Daoy (cell line): ENCODE results near the gene TOB2. TPM values are rescaled to one million over a fixed set of nuclear protein-coding genes. Genes with fewer than 3 reads are reported as not detected.
"Not testable (repeated sequence)": the region's sequence is repeated elsewhere in the genome, so short reads cannot be mapped to it uniquely, and the experiment has no call there.

Source experiments
- DNase-seq: peaks from one replicate; pipeline ENCODE4 v3.0.0-alpha.2; 2015; ENCODE audit warnings: low read depth
- total RNA-seq: library from RNA; depleted of rRNA; stranded (reverse); fragments of >200 nt; shearing (Covaris generic); gene quantifications from 2 replicates; pipeline ENCODE4 v1.2.3, GENCODE V29; 2014

Gene TOB2
- total RNA-seq, 1 experiment from 2014 or later: 13.9 TPM

DNA sequence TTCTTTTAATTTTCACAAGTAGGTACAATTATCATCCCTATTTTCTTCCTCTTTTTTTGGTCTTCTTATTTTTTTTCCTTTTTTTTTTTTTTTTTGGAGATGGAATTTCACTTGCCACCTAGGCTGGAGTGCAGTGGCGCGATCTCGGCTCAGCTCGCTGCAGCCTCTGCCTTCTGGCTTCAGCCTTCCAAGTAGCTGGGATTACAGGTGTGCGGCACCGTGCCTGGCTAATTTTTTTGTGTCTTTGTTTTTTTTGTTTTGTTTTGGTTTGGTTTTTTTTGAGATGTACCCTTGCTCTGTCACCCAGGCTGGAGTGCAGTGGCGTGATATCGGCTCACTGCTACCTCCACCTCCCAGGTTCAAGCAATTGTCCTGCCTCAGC is 16.7 kb downstream of the TOB2 start:
- no peak for DNase-seq

DNA sequence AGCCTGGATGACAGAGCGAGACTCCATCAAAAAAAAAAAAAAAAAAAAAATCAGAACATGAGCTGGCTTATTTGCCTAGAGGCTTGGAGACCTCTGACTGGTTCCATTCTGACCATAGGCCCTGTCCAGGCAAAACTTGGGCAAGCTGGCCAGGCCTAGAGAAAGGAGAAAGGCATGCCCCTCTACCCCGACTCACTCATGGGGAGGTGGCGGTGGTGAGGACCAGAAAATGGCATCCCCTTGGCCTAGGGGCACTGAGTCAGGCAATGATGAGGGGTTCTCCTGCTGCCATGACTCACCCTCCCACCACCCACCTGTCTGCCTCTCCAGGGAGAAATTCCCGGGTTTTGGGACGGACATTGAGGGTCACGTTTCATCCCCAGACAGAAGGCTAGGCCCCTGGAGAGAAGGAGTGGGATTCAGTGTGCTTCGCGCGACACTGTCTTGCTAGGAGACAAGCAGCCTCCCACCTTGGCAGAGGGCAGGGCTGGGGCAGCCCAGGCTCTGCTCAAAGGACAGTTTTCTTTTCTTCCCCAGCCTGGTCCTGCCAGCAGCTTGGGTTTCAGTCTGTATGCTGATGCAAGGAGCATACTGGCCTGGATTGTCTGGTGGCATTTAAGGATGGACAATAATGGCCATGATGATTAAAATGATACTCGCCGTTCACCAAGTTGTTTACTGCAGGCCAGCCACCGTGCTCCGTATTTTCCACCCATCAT is 17.2 kb downstream of the TOB2 start:
- DNase-seq: peak; percentile 53

DNA sequence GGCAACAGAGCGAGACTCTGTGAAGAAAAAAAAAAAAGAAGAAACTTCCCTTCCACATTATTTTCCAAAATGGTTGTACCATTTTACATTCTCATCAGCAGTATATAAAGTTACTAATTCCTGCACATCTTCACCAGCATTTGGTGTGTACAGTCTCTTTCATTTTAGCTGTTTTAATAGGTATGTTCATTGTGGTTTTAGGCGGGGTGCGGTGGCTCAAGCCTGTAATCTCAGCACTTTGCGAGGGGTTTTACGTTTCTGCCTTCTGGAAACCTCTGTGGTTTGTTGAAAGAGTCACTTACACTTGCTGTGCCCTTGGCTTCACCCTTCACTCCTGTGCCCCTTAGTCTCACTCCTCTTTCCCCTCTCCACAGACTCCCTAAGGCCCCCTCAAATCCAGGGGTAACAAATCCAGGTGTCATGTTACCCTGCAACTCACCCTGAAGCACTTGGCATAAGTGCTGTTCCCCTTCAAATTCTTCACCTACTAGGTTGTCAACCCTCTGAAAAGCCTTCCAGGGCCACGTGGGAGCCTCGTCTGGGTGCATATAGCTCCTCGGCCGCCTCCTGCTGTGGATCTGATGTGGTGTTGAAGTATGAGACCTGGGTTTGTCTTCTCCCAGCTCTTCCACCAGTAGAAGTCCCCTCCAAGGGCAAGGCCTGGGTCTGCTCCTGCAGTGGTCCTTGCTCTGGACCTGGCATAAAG is 20.8 kb downstream of the TOB2 start:
- peak; percentile 13 for DNase-seq

DNA sequence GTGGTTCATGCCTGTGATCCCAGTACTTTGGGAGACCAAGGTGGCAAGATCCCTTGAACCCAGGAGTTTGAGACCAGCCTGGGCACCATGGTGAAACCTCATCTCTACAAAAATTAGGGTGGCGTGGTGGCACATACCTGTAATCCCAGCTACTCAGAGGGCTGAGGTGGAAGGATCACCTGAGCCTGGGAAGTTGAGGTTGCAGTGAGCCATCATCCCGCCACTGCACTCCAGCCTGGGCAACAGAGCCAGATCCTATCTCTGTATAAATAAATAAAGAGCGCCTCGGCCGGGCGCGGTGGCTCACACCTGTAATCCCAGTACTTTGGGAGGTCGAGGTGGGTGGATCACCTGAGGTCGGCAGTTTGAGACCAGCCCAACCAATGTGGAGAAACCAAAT is 27.9 kb downstream of the TOB2 start:
- no peak for DNase-seq

DNA sequence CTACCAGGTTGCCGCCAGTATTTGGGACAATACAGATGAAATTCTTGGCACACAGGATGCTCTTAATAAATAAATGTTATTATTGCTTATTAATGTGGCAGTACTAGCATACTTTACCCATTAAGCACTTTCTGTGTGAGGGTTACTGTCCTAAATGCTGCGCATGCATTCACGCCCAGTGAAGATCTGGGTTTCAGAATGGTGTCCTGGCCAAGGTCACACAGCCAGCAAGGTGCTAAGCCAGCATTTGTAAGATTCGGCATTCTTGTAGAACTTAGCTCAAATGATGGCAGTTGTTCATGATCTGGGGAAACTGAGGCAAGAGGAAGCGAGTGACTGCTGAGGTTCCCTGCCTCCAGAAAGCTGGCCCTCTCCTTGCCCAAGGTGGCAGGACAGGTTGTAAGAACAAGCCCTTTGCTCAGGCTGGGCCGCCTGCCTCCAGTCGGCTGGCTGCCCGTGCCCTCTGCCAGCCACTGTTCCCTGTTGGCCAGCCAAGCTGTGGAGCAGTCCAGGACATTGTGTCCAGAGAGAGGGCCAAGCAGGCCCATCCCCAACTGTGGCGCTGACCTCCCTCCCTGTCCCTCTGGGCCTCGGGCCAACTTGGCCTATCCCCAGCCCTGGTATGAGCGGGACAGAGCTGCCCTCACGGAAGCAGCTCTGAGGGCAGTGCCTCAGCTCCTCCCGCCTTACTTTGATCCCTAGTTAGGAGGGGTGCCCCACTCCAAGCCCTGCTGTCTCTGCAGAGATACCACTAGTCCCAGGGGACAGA is 28.8 kb downstream of the TOB2 start:
- DNase-seq: no peak

DNA sequence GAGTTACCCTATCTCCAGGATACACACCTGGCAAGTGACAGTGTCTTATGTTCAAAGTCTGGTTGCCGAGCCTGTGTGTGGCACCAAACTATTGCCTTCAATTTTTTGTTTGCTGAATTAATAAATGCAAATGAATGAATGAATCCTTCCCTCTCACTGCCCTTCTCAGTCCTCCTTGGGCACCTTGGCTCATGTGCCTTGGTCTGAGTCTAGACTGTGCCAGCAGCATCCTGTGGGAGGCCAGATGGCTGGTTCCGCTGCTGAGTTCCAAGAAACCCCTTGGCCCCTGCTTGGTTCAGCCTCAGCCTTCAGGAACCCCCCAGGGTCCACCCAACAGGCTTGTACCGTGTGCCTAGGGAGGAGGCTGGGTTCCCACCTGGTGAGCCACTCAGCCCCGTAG is 31.0 kb downstream of the TOB2 start:
- DNase-seq: no peak

DNA sequence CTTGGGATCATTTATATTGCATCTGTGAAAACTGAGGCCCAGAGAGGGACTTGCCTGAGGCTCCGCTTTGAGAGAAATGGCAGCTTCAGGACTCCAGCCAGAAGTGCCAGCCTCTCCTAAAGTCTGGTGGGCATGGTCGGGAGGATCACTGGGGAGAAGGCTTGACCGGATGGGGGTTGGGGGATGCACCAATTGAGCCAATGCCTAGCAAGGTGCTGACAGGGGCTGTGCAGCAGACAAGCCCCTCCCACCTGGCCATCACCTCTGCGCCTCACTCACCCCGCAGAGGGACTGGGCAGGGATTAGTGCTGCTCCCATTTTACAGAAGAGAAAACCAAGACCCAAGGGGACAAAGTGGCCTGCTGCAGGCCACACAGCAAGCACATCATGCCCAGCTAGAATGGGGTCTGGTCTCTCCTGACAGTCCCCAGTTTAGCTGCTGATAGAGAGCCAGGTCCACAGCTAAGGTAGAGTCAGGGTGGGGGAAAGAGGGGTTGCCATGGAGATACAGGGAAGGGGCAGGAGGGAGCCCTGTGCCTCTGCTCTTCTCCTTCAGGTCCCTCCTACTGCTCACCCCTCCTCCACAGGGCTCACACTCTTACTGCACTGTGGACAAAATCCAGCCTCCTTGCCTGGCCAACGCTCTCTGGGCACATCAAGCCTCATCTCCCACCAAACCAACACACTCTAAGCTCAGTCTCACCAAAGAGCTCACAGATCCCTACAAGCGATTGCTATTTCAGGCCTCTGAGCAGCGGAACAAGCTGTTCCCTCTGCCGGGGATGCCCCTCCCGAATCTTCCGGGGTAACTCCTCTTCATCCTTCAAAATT is 35.4 kb downstream of the TOB2 start:
- no peak for DNase-seq

DNA sequence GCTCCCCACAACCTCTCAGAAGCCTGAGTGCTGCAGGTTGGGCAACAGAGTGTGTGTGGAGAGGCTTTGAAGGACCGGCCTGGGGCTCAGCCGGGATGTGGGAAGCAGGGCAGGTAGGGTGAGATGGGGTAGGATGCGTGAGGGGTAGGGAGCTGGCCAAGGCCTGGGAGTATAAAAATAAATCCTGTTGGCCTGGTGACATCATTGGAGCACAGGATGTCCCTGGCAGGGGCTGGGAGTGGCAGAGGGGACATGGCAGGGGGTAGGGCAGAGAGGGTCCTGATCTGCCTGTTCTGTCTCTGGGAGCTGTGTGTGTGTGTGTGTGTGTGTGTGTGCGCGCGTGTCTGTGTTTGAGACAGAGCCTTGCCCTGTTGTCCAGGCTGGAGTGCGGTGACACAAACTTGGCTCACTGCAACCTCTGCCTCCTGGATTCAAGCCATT is 36.3 kb downstream of the TOB2 start:
- DNase-seq: no peak

DNA sequence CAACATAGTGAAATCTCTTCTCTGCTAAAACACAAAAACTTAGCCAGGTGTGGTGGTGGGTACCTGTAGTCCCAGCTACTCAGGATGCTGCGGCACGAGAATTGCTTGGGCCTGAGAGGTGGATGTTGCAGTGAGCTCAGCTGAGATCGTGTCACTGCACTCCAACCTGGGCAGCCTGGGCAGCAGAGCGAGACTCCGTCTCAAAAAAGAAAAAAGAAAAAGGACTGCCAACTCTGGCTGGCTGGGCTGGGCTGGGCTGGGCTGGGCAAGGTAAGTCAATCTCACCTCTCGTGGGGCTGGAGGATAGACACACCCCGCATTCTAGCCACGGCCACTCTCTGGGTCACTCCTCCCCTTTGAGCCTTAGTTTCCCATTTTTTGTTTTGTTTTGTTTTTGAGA is 37.9 kb downstream of the TOB2 start:
- no peak for DNase-seq

DNA sequence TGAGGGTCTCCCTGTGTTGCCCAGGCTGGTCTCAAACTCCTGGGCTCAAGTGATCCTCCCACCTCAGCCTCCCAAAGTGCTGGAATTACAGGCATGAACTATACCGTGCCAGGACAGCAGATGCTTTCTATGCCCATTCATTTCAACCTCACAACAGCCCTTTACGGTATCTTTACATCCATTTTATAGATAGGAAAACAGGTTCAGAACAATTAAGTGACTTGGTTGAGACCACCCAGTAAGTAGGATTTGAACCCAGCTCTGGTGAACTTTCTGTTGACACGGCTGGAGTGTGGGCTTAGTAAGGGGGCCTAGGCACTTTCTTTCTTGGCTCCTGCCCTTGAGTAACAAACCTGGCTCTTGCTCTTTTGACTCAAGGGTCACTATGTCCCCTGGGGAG is 39.2 kb downstream of the TOB2 start:
- no peak for DNase-seq

DNA sequence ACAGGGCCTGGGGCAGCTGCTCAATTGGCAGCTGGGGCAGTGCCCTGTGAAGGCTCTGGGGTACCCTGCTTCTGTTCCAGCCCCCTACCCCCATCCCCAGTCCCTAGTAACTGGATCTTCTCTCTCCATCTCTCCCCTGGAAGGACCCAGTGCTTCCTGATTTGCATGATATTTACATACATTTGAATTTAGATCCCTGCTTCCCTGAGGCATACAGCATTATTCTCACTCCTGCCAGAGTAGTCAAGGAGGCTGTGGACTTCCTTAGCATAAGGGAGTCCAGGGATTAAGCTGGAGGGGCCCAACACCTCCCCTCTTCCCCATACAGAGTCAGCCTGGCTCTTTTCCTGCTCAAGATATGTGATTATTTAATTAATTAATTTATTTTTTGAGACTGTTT is 40.2 kb downstream of the TOB2 start:
- no peak for DNase-seq

DNA sequence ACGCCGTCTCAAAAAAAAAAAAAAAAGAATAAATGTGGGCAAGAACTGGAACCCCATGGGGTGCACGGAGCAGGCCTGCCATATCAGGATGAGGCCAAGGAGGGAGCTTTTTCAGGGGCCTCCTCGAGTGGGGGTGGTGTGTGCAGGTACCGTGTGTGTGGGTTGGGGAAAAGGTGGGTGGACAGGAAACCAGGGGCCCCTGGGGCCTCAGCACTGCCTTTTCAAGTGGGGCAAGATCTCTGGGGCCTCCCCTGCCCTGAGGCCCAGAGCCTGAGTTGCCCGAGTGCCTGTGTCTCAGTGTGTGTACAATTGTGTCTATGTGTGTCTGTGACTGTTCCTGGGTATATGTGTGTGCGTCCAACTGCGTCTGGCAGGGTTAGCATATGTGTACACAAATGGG is 41.0 kb downstream of the TOB2 start:
- DNase-seq: no peak

DNA sequence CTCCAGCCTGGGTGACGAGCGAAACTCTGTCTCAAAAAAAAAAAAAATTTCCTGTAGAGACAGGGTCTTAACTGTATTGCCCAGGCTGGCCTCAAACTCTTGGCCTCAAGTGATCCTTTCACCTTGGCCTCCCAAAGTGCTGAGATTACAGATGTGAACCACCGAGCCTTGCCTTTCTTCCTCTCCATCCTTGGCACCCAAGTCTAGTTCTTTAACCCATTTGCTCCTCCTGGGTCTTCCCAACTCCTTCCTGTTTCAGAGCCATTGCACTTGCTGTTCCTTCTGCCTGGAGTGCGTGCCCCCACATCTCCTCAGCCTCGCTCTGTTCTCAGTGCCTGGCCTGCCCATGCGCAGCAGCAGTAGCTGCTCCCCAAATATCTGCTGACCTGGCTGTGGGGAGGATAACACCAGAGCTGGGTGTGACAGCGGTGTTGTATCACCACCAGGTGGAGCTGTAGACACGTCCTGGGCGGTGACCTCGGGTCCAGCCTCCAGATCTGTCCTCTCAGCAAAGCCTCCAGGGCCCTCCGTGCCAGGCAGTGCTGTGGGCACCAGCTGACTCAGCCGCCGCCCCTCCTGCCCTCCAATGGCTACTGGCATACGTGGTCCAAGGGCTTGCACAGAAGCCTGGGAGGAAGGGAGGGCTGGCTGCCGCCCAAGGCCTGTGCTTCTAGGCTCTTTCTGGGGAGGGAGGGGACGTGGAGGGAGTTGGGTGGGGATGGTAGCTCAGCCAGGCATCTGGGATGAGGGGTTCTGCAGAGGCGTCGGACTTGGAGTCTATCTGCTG is 42.9 kb downstream of the TOB2 start:
- DNase-seq: peak; percentile 93

DNA sequence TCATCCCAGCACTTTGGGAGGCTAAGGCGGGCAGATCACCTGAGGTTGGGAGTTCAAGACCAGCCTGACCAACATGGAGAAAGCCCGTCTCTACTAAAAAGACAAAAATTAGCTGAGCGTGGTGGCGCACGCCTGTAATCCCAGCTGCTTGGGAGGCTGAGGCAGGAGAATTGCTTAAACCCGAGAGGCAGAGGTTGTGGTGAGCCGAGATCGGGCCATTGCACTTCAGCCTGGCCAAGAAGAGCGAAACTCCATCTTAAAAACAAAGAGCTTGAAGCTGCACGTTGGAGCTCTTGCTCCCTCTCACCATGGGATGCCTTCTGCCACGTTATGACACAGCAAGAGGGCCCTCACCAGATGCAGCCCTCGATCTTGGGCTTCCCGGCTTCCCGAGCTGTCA is 43.8 kb downstream of the TOB2 start:
- DNase-seq: not testable (repeated sequence)

DNA sequence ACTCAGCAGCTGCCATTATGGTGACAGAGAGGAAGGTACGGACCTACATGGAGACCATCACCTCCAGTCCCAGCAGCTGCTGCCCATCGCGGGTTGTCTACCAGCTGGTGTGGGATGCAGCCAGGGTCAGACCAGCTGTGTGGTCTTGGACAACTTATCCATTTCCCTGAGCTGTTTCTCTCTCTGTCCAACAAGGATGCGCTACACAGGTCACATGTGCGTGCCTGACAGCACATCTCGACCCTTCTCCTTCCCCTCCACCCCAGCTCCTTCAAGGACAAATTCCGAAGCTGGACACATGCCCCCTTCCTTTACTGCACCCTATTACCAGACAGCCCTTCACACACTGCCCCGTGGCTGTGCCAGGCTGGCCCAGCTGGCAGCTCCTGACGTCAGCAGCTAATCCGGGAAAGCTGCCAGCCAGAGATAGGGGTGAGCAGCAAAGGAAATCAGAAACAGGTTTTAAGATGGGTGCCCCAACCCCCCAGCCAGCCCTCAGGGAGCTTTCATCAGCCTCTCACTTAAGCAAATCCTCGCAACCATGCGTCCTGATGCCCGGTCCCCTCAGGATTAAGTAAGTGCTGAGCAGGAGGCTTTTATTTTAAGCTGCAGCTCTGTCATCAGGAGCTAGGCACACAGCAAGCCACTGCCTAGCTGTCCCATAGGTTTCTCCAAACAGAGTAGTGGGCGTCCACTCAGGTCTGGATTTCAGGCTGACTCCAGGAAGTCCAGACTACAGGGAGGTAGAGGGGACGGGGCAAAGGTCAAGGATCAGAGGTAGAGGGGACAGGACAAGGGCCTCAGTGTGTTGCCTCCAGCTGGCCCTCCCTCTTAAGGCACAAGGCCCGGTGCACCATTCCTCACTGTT is 44.6 kb downstream of the TOB2 start:
- DNase-seq: peak; percentile 68

DNA sequence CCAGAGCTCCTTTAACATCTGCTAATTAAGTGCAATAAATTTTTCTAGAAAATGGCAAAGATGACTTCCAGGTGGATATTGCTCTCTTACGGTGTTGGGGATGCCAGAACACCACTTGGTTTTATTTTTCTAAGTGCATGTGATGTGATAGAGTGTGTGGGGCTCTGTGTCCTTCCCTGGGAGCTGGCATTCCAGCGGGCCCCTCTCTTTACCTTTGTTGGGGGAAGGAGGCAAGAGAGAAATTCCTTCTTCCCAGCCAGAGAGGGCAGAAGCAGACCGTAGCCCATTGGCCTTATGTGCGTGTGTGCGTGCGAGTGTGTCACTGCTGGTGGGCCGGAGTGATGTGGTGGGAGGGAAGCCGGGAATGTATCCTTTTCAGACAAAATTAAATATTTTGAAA is 47.7 kb downstream of the TOB2 start:
- no peak for DNase-seq

DNA sequence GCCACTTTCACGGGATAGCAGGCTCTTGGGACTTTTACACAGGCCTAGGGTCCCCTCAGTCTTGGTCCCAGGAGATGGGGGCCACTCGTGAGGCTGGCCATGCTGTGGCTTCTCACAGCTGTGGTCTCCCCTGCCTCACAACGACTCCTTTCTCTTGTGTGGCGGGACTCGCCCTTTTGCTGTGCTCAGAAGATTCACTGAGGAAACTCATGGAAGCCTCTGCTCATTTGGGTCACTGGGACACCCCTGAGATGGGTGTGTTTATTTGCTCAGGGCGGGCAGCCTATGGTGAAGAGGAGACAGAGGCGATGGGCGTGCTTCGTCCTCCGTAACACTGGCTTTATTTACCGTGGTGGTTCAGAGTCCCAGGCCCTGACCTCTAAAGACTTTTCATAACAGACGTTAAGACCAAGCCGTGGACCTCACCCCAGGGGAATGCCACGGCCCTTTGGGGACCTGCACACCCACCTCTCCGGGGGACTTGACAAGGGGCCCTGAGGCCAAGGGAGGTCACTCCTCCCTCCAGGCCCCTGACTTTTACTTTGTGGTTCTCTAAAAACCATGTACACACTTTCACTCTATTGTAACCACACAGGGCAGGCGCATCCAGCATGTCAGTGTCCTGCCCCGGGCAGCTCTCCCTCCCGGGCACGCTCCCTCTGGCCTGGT is 49.3 kb downstream of the TOB2 start:
- DNase-seq: no peak

DNA sequence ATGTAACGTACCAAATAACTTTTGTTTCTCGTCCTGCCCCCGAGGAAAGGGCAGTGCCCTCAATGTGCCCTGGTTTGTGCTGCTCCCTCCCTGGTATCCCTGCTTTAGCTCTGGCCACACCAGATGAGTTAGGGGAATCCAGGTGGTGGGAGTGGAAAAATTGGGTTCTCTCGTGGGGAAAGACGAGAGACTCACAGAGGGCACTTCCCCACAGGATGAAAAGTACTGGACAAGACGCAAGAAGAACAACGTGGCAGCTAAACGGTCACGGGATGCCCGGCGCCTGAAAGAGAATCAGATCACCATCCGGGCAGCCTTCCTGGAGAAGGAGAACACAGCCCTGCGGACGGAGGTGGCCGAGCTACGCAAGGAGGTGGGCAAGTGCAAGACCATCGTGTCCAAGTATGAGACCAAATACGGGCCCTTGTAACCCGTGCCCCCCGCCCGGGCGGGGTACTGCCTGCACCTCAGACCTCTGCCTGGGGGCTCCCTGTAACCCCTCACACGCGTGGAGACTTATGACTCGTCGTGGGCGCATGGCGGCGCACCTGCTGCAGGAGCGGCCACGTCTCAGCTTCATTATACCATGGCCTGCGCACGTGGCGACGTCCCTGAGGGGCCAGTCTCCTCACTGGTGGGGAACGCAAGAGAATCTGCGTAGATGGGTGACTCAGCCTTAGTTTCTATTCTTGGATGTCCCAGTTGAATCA is 50.9 kb downstream of the TOB2 start:
- no peak for DNase-seq

DNA sequence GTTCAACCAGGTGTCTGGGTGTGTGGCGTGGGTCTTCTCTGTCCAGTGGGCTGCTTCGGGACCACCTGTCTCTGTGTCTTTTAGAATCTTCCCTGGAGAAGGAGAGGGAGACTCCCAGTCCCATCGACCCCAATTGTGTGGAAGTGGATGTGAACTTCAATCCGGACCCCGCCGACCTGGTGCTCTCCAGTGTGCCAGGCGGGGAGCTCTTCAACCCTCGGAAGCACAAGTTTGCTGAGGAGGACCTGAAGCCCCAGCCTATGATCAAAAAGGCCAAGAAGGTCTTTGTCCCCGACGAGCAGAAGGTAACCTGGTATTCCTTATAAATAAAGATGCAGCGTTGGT is 52.6 kb downstream of the TOB2 start:
- no peak for DNase-seq
